GM19328 (cell line): ENCODE measurements around the gene DENND11.
A peak's percentile ranks its signal among the peaks of the same experiment; 100 is the strongest.
"Not testable (repeated sequence)": the region's sequence is repeated elsewhere in the genome, so short reads cannot be mapped to it uniquely, and the experiment has no call there.

Source experiments
- ATAC-seq: cut with Tn5 transposase; IDR thresholded peaks from one replicate; pipeline ENCODE4 v1.9.1; 2021; ENCODE audit warnings: mild to moderate bottlenecking, moderate library complexity; ENCODE audit not compliant: unreplicated experiment

The DENND11 gene

GRCh38 chr7:141708351-141708750 lies 6.4 kb upstream of the DENND11 start, which contains the start of gene WEE2:
Gene WEE2 (plus strand): TSS chr7:141708353. CDS start chr7:141708759, 406 bp downstream.
- no peak for ATAC-seq

- no peak for ATAC-seq
Observed at GRCh38 chr7:141706239-141707064, 4.5 kb upstream of the DENND11 start.

GRCh38 chr7:141704741-141705140 lies 2.8 kb upstream of the DENND11 start:
- no peak for ATAC-seq

GRCh38 chr7:141704112-141704511 lies 2.1 kb upstream of the DENND11 start:
- no peak for ATAC-seq

GRCh38 chr7:141702892-141703291 lies 926 bp upstream of the DENND11 start:
- no peak for ATAC-seq

- ATAC-seq = peak; percentile 75
Observed at GRCh38 chr7:141701489-141702046, 398 bp downstream of the DENND11 start.

- no peak for ATAC-seq
Observed at GRCh38 chr7:141700848-141701371, 1.1 kb downstream of the DENND11 start.

- no peak for ATAC-seq
Observed at GRCh38 chr7:141700296-141700847, 1.6 kb downstream of the DENND11 start.

GRCh38 chr7:141699860-141700259 lies 2.1 kb downstream of the DENND11 start:
- ATAC-seq = no peak

- ATAC-seq = no peak
Observed at GRCh38 chr7:141698247-141699015, 3.5 kb downstream of the DENND11 start.

- ATAC-seq = no peak
Observed at GRCh38 chr7:141697211-141697871, 4.6 kb downstream of the DENND11 start.

- no peak for ATAC-seq
Observed at GRCh38 chr7:141696348-141696747, 5.6 kb downstream of the DENND11 start.

- ATAC-seq = no peak
Observed at GRCh38 chr7:141695803-141696289, 6.1 kb downstream of the DENND11 start.

- no peak for ATAC-seq
Observed at GRCh38 chr7:141693082-141693481, 8.9 kb downstream of the DENND11 start.

- ATAC-seq = no peak
Observed at GRCh38 chr7:141691961-141692360, 10.0 kb downstream of the DENND11 start.

GRCh38 chr7:141691540-141691939 lies 10.4 kb downstream of the DENND11 start:
- no peak for ATAC-seq

GRCh38 chr7:141689072-141689825 lies 12.7 kb downstream of the DENND11 start:
- ATAC-seq = not testable (repeated sequence)

GRCh38 chr7:141688043-141688442 lies 13.9 kb downstream of the DENND11 start:
- no peak for ATAC-seq

GRCh38 chr7:141686670-141687069 lies 15.3 kb downstream of the DENND11 start:
- ATAC-seq = no peak

- no peak for ATAC-seq
Observed at GRCh38 chr7:141686074-141686473, 15.9 kb downstream of the DENND11 start.
